AG04450 (cell line): ENCODE measurements around the gene RBM39. TPM values are rescaled to one million over a fixed set of nuclear protein-coding genes. Genes with fewer than 3 reads are reported as not detected.
"Not testable (repeated sequence)": the region's sequence is repeated elsewhere in the genome, so short reads cannot be mapped to it uniquely, and the experiment has no call there.

Experiments
- CTCF ChIA-PET: fragments of 300-600, 350-600 bp; formaldehyde crosslinking; extraction: SDS; loops from one replicate; lab custom pipeline; 2022; ENCODE audit warnings: antibody characterized with exemption, inconsistent platforms; lab: Charles Lee
- POLR2A ChIA-PET: fragments of 350-600 bp; formaldehyde crosslinking; extraction: SDS; loops from one replicate; lab custom pipeline; 2021; ENCODE audit warnings: antibody characterized with exemption, inconsistent platforms; lab: Yijun Ruan, JAX
- DNase-seq: peaks from one replicate; pipeline ENCODE4 v3.0.0-alpha.2; 2011; ENCODE audit warnings: low read depth, low spot score
- H3K27ac ChIP-seq: one replicate; pipeline ENCODE4 v1.5.1; 2012; ENCODE audit warnings: low read depth, low read length, control low read depth
- H3K27me3 ChIP-seq: one replicate; pipeline ENCODE4 v1.6.0; 2012; ENCODE audit warnings: low read length; ENCODE audit not compliant: control insufficient read depth, insufficient read depth
- H3K4me3 ChIP-seq: 2 replicates; pipeline ENCODE4 v1.5.1; 2011; ENCODE audit warnings: mild to moderate bottlenecking, low read depth, low read length, control low read depth
- H3K9me3 ChIP-seq: 2 replicates; pipeline ENCODE4 v1.5.1; 2012; ENCODE audit warnings: low read length; ENCODE audit not compliant: control insufficient read depth, insufficient read depth
- CTCF ChIP-seq: IDR thresholded peaks from 2 replicates; pipeline ENCODE4 v1.5.1; 2011; ENCODE audit warnings: low read depth, low read length, control low read depth, inconsistent platforms
- polyA plus RNA-seq: library from polyadenylated mRNA; depleted of rRNA; stranded (reverse); fragments of >200 nt; gene quantifications from 2 replicates; pipeline ENCODE4 v1.2.3, GENCODE V29; 2011

The RBM39 gene
- polyA plus RNA-seq, 1 experiment: 144 TPM

DNA sequence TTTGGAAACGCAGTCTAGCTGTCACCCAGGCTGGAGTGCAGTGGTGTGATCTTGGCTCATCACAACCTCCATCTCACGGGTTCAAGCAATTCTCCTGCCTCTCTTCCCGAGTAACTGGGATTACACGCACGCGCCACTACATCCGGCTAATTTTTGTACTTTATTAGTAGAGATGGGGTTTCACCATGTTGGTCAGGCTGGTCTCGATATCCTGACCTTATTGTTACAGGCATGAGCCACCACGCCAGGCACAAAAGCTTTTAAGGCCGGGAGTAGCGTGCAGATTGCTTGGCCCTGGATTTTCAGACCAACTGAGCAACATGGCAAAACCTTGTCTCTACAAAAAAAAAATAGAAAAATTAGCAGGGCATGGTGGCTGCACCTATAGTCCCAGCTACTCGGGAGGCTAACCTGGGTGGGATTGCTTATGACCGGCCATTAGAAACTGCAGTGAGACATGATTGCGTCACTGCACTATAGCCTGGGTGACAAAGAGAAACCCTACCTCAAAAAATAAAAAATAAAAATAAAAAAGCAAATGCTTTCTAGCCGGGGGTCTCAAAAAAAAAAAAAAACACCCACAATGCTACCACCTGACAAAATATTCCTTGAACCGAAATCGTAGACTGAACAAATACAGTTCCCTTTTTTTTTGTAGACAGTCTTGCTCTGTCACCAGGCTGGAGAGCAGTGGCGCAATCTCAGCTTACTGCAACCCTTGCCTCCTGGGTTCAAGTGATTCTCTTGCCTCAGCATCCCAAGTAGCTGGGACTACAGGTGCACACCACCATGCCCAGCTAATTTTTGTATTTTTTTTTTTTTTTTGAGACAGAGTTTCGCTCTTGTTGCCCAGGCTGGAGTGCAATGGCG is 15.0 kb downstream of the RBM39 start:
- DNase-seq: no peak
- Histone ChIP-seq H3K27ac (no peak overlapping the region), H3K9me3 (no peaks in the 10 kb centered on the region), H3K4me3 (no peak overlapping the region), H3K27me3 (no peaks in the 10 kb centered on the region)
- POLR2A ChIA-PET: interaction anchor here (0.6 to 2.6 kb wide), 7 partner anchors 8 to 164 kb away, joined by 3 to 7 read pairs (median 6); partner anchors contain the start of gene RBM39
- CTCF ChIA-PET: interaction anchor here (0.6 to 0.7 kb wide), 2 partner anchors 13 to 265 kb away, joined by 4 to 5 read pairs; no protein-coding TSS in a partner anchor
- no peak for TF ChIP-seq CTCF

DNA sequence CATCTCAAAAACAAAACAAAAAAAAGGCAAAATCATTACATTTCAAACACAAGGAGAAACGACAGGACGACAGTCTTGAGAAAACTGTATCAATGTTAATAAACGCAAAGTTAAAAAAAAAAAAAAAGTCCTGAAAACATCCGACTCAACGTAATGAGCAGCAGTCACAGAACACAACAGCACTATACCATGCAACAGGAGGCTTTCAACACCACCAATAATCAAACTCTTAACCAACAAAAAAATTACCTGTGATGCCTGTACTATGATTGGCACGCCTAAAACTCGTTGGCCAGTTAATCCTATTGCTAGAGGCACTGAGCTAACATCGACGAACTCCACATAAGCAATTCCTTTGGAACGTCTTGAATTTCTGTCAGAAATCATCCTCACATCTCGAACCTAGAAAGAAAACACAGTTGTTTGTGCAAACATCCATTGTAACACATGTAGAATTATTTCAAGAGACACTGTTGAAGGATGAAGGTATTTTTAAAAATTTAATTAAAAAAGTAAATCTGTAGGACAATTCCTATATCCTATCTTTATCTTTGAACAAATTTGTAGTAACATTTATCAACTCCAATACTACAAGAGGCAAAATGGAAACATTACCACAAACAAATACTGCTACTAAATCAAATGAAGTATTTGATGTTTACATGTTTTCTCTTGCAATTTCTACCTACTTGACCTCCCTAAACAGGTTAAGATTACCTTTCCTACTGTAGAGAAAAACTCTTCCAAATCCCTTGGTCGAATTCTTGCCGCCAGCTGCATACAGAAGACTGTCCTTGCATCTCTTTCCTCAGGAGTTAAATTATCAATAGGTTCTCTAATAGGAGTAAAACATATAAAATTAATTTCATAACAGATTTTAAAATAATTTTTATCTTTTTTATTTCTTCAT is 17.5 kb downstream of the RBM39 start:
- H3K27ac ChIP-seq: no peak overlapping the region
- POLR2A ChIA-PET: interaction anchor here (0.6 to 1.1 kb wide), 3 partner anchors 13 to 18 kb away, joined by 3 to 9 read pairs (median 4); partner anchors contain the start of gene RBM39
- CTCF ChIA-PET: no interaction called here
- no peak overlapping the region for H3K4me3 ChIP-seq
- H3K27me3 ChIP-seq: no peaks in the 10 kb centered on the region
- no peak for DNase-seq
- H3K9me3 ChIP-seq: no peaks in the 10 kb centered on the region
- no peak for TF ChIP-seq CTCF

GRCh38 chr20:35723652-35724320 is 18.3 kb downstream of the RBM39 start:
- DNase-seq, H3K4me3 ChIP-seq, H3K9me3 ChIP-seq, H3K27me3 ChIP-seq, CTCF ChIA-PET, H3K27ac ChIP-seq: not testable (repeated sequence)
- POLR2A ChIA-PET: interaction anchor here (0.6 to 1.0 kb wide), 2 partner anchors 13 to 18 kb away, joined by 3 to 4 read pairs; partner anchors contain the start of gene RBM39

GRCh38 chr20:35723275-35723639 is 18.8 kb downstream of the RBM39 start:
- H3K4me3 ChIP-seq, POLR2A ChIA-PET, DNase-seq, H3K27me3 ChIP-seq, H3K9me3 ChIP-seq, CTCF ChIA-PET, H3K27ac ChIP-seq: not testable (repeated sequence)

DNA sequence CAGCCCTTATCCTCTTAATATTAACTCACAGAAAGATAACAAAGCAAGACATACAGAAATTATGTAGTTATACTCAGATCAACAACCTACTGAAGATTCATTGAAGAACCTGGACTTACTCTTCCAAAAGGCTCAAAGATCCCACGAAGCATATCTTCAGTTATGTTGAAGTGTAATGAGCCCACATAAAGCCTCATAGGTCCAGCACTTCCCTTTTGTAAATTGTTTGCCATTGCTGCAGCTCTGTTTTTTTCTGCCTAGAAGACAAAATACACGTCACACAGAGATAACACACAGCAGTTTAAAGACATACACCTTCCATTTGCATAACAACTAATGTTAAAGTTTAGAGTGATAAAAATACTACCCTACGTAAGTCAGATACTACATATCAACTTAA is 20.4 kb downstream of the RBM39 start:
- no peak for TF ChIP-seq CTCF
- CTCF ChIA-PET: no interaction called here
- POLR2A ChIA-PET: interaction anchor here (0.6 to 1.3 kb wide), 2 partner anchors 20 to 97 kb away, joined by 5 to 6 read pairs; partner anchors contain the start of gene RBM39

More for the DNA sequence above, 20.4 kb downstream of the RBM39 start:
- H3K27me3 ChIP-seq: no peaks in the 10 kb centered on the region
- H3K9me3 ChIP-seq: no peaks in the 10 kb centered on the region
- H3K27ac ChIP-seq: no peak overlapping the region
- no peak for DNase-seq
- no peak overlapping the region for H3K4me3 ChIP-seq
